Right atrium auricular region (tissue), 2 donors: ENCODE data around the gene BBX. TPM values are rescaled to one million over a fixed set of nuclear protein-coding genes. Genes with fewer than 3 reads are reported as not detected.

ENCODE experiments used
- DNase-seq: peaks from one replicate; pipeline ENCODE4 v3.0.0-alpha.2; 2019; ENCODE audit warnings: low spot score
- H3K27ac ChIP-seq, 2 donors: fragments of 200-600 bp; sonication (generic); 1 replicate in 1 of 2; 2 replicates in 1 of 2; pipeline ENCODE4 v1.5.1; 2016 to 2019
- H3K27me3 ChIP-seq, 2 donors: fragments of 200-600 bp; sonication (generic); one replicate each; pipeline versions ENCODE4 v1.5.1 to v1.6.0; 2017 to 2019
- H3K36me3 ChIP-seq: fragments of 200-600 bp; sonication (generic); one replicate; pipeline ENCODE4 v1.5.1; 2016
- H3K4me1 ChIP-seq, 2 donors: fragments of 200-600 bp; sonication (generic); one replicate each; pipeline versions ENCODE4 v1.5.1 to v1.6.0; 2017 to 2019
- H3K4me3 ChIP-seq, 2 donors: fragments of 200-600 bp; sonication (generic); 1 replicate in 1 of 2; 2 replicates in 1 of 2; pipeline ENCODE4 v1.5.1; 2017 to 2019; ENCODE audit warnings: mild to moderate bottlenecking in 1 of 2, moderate library complexity in 1 of 2
- H3K9me3 ChIP-seq, 2 donors: fragments of 200-600 bp; sonication (generic); one replicate each; pipeline ENCODE4 v1.5.1; 2019
- total RNA-seq, 2 donors: library from RNA; depleted of rRNA; stranded (reverse); fragments of >200 nt; gene quantifications; one replicate each; pipeline ENCODE4 v1.1.0, GENCODE V29; 2016
- TF ChIP-seq, protein P1 (sequence below), 2 donors: fragments of 200-600 bp; sonication (generic); IDR thresholded peaks; one replicate each; pipeline ENCODE4 v1.5.1; 2019; ENCODE audit warnings: antibody characterized with exemption in 2 of 2

The BBX gene
- total RNA-seq, 2 donors from 2014 or later = 33.8 to 57.2 TPM

DNA sequence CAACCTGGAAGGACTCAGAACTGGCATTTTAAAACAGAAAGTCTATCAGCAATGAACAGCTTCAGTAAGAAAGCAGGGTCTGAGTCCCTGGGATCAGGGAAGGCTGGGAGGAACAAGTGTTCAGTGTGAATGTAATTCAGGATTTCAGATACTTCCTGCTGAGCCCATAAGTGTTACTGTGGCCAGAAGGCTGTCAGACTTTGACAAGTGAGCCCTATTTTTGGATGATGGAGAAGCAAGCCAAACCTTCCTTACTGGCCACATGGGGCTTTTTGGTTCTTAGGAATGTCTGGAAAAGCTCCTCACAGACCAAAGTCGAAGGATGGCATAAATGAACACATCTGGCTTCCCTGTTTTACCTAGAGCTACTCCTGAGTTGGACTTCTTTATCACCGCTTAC lies 157.2 kb downstream of the BBX start:
- H3K9me3 ChIP-seq = no peaks in the 10 kb centered on the region
- no peaks in the 10 kb centered on the region for H3K36me3 ChIP-seq
- peak overlapping the region in 1 of 2 donors; percentile 12 for H3K27ac ChIP-seq
- H3K27me3 ChIP-seq = no peaks in the 10 kb centered on the region
- no peak overlapping the region for H3K4me3 ChIP-seq
- DNase-seq = no peak
- TF ChIP-seq, protein P1, sequence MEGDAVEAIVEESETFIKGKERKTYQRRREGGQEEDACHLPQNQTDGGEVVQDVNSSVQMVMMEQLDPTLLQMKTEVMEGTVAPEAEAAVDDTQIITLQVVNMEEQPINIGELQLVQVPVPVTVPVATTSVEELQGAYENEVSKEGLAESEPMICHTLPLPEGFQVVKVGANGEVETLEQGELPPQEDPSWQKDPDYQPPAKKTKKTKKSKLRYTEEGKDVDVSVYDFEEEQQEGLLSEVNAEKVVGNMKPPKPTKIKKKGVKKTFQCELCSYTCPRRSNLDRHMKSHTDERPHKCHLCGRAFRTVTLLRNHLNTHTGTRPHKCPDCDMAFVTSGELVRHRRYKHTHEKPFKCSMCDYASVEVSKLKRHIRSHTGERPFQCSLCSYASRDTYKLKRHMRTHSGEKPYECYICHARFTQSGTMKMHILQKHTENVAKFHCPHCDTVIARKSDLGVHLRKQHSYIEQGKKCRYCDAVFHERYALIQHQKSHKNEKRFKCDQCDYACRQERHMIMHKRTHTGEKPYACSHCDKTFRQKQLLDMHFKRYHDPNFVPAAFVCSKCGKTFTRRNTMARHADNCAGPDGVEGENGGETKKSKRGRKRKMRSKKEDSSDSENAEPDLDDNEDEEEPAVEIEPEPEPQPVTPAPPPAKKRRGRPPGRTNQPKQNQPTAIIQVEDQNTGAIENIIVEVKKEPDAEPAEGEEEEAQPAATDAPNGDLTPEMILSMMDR (IDR thresholded peaks at IDR 0.05) = no peak
- H3K4me1 ChIP-seq = peaks cover 0 to 52% of the 10 kb centered on the region in 2 donors

- Histone ChIP-seq H3K36me3 (no peaks in the 10 kb centered on the region), H3K27ac (no peak overlapping the region), H3K27me3 (no peaks in the 10 kb centered on the region), H3K9me3 (no peaks in the 10 kb centered on the region), H3K4me3 (no peak overlapping the region), H3K4me1 (peaks cover 0 to 52% of the 10 kb centered on the region in 2 donors)
- TF ChIP-seq, protein P1 (IDR thresholded peaks at IDR 0.05) = no peak
- DNase-seq = no peak
Observed at GRCh38 chr3:107680698-107681097, 157.9 kb downstream of the BBX start.

GRCh38 chr3:107681396-107681795 lies 158.6 kb downstream of the BBX start:
- no peaks in the 10 kb centered on the region for H3K9me3 ChIP-seq

GRCh38 chr3:107682580-107682979 lies 159.8 kb downstream of the BBX start:
- H3K36me3 ChIP-seq = no peaks in the 10 kb centered on the region
- no peaks in the 10 kb centered on the region for H3K27me3 ChIP-seq
- peaks cover 0 to 47% of the 10 kb centered on the region in 2 donors for H3K4me1 ChIP-seq
- TF ChIP-seq, protein P1 (IDR thresholded peaks at IDR 0.05) = no peak
- H3K9me3 ChIP-seq = no peaks in the 10 kb centered on the region
- no peak for DNase-seq
- peak overlapping the region in 1 of 2 donors; percentile 64 for H3K27ac ChIP-seq
- no peak overlapping the region for H3K4me3 ChIP-seq

More at GRCh38 chr3:107681396-107681795, 158.6 kb downstream of the BBX start:
- Histone ChIP-seq H3K36me3 (no peaks in the 10 kb centered on the region), H3K27ac (peak overlapping the region in 1 of 2 donors; percentile 15), H3K27me3 (no peaks in the 10 kb centered on the region), H3K4me1 (peaks cover 0 to 52% of the 10 kb centered on the region in 2 donors), H3K4me3 (no peak overlapping the region)
- DNase-seq = no peak
- TF ChIP-seq, protein P1 (IDR thresholded peaks at IDR 0.05) = no peak

GRCh38 chr3:107683447-107683846 lies 160.7 kb downstream of the BBX start:
- Histone ChIP-seq H3K4me3 (no peak overlapping the region), H3K27me3 (no peaks in the 10 kb centered on the region), H3K4me1 (peaks cover 0 to 47% of the 10 kb centered on the region in 2 donors), H3K36me3 (no peaks in the 10 kb centered on the region), H3K27ac (peak overlapping the region; percentile 23 to 64), H3K9me3 (no peaks in the 10 kb centered on the region)
- TF ChIP-seq, protein P1 (IDR thresholded peaks at IDR 0.05) = no peak
- DNase-seq = no peak

GRCh38 chr3:107684431-107684925 lies 161.7 kb downstream of the BBX start:
- Histone ChIP-seq H3K4me1 (peaks cover 0 to 47% of the 10 kb centered on the region in 2 donors), H3K27me3 (no peaks in the 10 kb centered on the region), H3K36me3 (no peaks in the 10 kb centered on the region), H3K4me3 (no peak overlapping the region), H3K9me3 (no peaks in the 10 kb centered on the region), H3K27ac (peak overlapping the region in 1 of 2 donors; percentile 64)
- DNase-seq = no peak
- TF ChIP-seq, protein P1 (IDR thresholded peaks at IDR 0.05) = no peak
